ENCODE measurements around the gene FOXA1. TPM values are rescaled to one million over a fixed set of nuclear protein-coding genes. Genes with fewer than 3 reads are reported as not detected.
A peak's percentile ranks its signal among the peaks of the same experiment; 100 is the strongest.
"Not testable (repeated sequence)": the region's sequence is repeated elsewhere in the genome, so short reads cannot be mapped to it uniquely, and the experiment has no call there.

The FOXA1 gene
- total and polyA plus RNA-seq, 2 of the 4 experiments (the other 2 are of a cell fraction): 0.18 to 0.31 TPM

- intact Hi-C loops (cut with micrococcal nuclease): no loop called here
- no peak for TF ChIP-seq CEBPB (IDR thresholded peaks at IDR 0.05; ENCODE audit: low read depth, low read length)
- no peak for TF ChIP-seq NFE2L2 (IDR thresholded peaks at IDR 0.05; ENCODE audit: low read depth, low read length)
- TF ChIP-seq RAD21 (IDR thresholded peaks at IDR 0.05; ENCODE audit: low read length): no peak
- TF ChIP-seq MXI1 (IDR thresholded peaks at IDR 0.05; ENCODE audit: borderline replicate concordance, low read depth, low read length): no peak
- TF ChIP-seq POLR2A (IDR thresholded peaks at IDR 0.05; ENCODE audit: low read depth, low read length): no peak
- no peak for TF ChIP-seq SMC3 (IDR thresholded peaks at IDR 0.05; ENCODE audit: low read depth, low read length)
- H4K91ac ChIP-seq (ENCODE audit: insufficient read depth, low read depth, low read length): no peak overlapping the region
- H3K27ac ChIP-seq (ENCODE audit: insufficient read depth, low read length): no peak overlapping the region
- 0 out of 2 replicates have a peak, but pooled peaks cover 2% of the 10 kb centered on the region for H3K4me1 ChIP-seq (ENCODE audit: control insufficient read depth, insufficient read depth, low read length)
- H3K9me1 ChIP-seq (ENCODE audit: insufficient read depth, low read length): no peaks in the 10 kb centered on the region
- ATAC-seq (ENCODE audit: low read depth): no peak
- no peaks in the 10 kb centered on the region for H3K36me3 ChIP-seq (ENCODE audit: control insufficient read depth, insufficient read depth, low read length)
- no peak overlapping the region for H2BK15ac ChIP-seq (ENCODE audit: low read depth, low read length)
- WGBS, 2 experiments (ENCODE audit: extremely low coverage in 2 of 2, insufficient read length in 1 of 2): 100% methylated on average over 1 of the region's 4 CpGs; no CpG with 5 or more reads in 1 of the 2 experiments
- no peak overlapping the region for H2BK120ac ChIP-seq (ENCODE audit: low read depth, low read length)
- no TSS peak for BruUV-seq (replicated peaks)
- H3K9me3 ChIP-seq (ENCODE audit: control insufficient read depth, insufficient read depth, low read length): peaks cover 2% of the 10 kb centered on the region; the same call in 1 of the 2 replicates
- no peak overlapping the region for H4K8ac ChIP-seq (ENCODE audit: low read depth in 2 of 2, low read length in 2 of 2)
- H2AK5ac ChIP-seq (ENCODE audit: low read depth, low read length): no peak overlapping the region
- ChIA-PET POLR2A (ENCODE audit: unreplicated experiment) (no interaction called here), CTCF (no interaction called here)
- H3K4me2 ChIP-seq (ENCODE audit: low read depth, low read length): no peak overlapping the region
- in situ Hi-C loops (cut with MboI; ENCODE audit: low sequenced_read_pairs): no loop called here
- no peak overlapping the region for H2BK20ac ChIP-seq (ENCODE audit: low read depth, low read length)
- dilution Hi-C loops (cut with HindIII; ENCODE audit: low sequenced_read_pairs, unreplicated experiment): no loop called here
- no peak overlapping the region for H2BK5ac ChIP-seq (ENCODE audit: low read depth, low read length, poor library complexity, severe bottlenecking)
- no peak overlapping the region for H3K9ac ChIP-seq (ENCODE audit: low read depth, low read length)
- no peak overlapping the region for H2AK9ac ChIP-seq (replicated peaks; ENCODE audit: low read depth, low read length, poor library complexity)
- no peak for DNase-seq
- no peak overlapping the region for H3K4me3 ChIP-seq (ENCODE audit: insufficient read depth, low read depth, low read length)
- H3K27me3 ChIP-seq (ENCODE audit: control insufficient read depth, insufficient read depth, low read length): no peaks in the 10 kb centered on the region
- H3K56ac ChIP-seq (ENCODE audit: extremely low read depth, insufficient read depth, low read length): no peak overlapping the region
- H3K23ac ChIP-seq (ENCODE audit: low read depth, low read length): no peak overlapping the region
- no peaks in the 10 kb centered on the region for H3K79me1 ChIP-seq (ENCODE audit: low read depth in 1 of 2, low read length in 2 of 2)
- no peaks in the 10 kb centered on the region for H4K20me1 ChIP-seq (ENCODE audit: insufficient read depth, low read length)
- H3K18ac ChIP-seq (ENCODE audit: low read depth, low read length): peak overlapping the region; percentile 83; the same call in 1 of the 2 replicates
- no peak overlapping the region for H3K14ac ChIP-seq (replicated peaks; ENCODE audit: low read depth, low read length)
- H2AFZ ChIP-seq (replicated peaks; ENCODE audit: low read length, poor library complexity): no peak overlapping the region
- H4K5ac ChIP-seq (ENCODE audit: low read depth, low read length): no peak overlapping the region
- H3K4ac ChIP-seq (ENCODE audit: low read depth, low read length): no peak overlapping the region; the same call in 1 of the 2 replicates
Observed at GRCh38 chr14:37558740-37559139, 36.3 kb downstream of the FOXA1 start.

GRCh38 chr14:37555596-37555995 is 39.5 kb downstream of the FOXA1 start:
- BruUV-seq (replicated peaks); DNase-seq; H3K9me1 ChIP-seq (ENCODE audit: insufficient read depth, low read length); H2BK15ac ChIP-seq (ENCODE audit: low read depth, low read length); H2AK5ac ChIP-seq (ENCODE audit: low read depth, low read length); CTCF ChIA-PET; H3K4me3 ChIP-seq (ENCODE audit: insufficient read depth, low read depth, low read length); intact Hi-C loops (cut with micrococcal nuclease); H3K14ac ChIP-seq (replicated peaks; ENCODE audit: low read depth, low read length); H3K56ac ChIP-seq (ENCODE audit: extremely low read depth, insufficient read depth, low read length); H4K91ac ChIP-seq (ENCODE audit: insufficient read depth, low read depth, low read length); H3K4me1 ChIP-seq (ENCODE audit: control insufficient read depth, insufficient read depth, low read length); H2BK120ac ChIP-seq (ENCODE audit: low read depth, low read length); H3K23ac ChIP-seq (ENCODE audit: low read depth, low read length); H2BK20ac ChIP-seq (ENCODE audit: low read depth, low read length); H3K36me3 ChIP-seq (ENCODE audit: control insufficient read depth, insufficient read depth, low read length); in situ Hi-C loops (cut with MboI; ENCODE audit: low sequenced_read_pairs); H3K27me3 ChIP-seq (ENCODE audit: control insufficient read depth, insufficient read depth, low read length); ATAC-seq (ENCODE audit: low read depth); H2AK9ac ChIP-seq (replicated peaks; ENCODE audit: low read depth, low read length, poor library complexity); H3K9ac ChIP-seq (ENCODE audit: low read depth, low read length); POLR2A ChIA-PET (ENCODE audit: unreplicated experiment); H2AFZ ChIP-seq (replicated peaks; ENCODE audit: low read length, poor library complexity); H3K4ac ChIP-seq (ENCODE audit: low read depth, low read length); H2BK5ac ChIP-seq (ENCODE audit: low read depth, low read length, poor library complexity, severe bottlenecking); H3K27ac ChIP-seq (ENCODE audit: insufficient read depth, low read length); H3K79me1 ChIP-seq (ENCODE audit: low read depth in 1 of 2, low read length in 2 of 2); H3K18ac ChIP-seq (ENCODE audit: low read depth, low read length); H4K5ac ChIP-seq (ENCODE audit: low read depth, low read length); H4K20me1 ChIP-seq (ENCODE audit: insufficient read depth, low read length); dilution Hi-C loops (cut with HindIII; ENCODE audit: low sequenced_read_pairs, unreplicated experiment); H3K4me2 ChIP-seq (ENCODE audit: low read depth, low read length); H4K8ac ChIP-seq (ENCODE audit: low read depth in 2 of 2, low read length in 2 of 2); H3K9me3 ChIP-seq (ENCODE audit: control insufficient read depth, insufficient read depth, low read length): not testable (repeated sequence)
- no CpG with 5 or more reads among the region's 33 CpGs for WGBS, 2 experiments (ENCODE audit: extremely low coverage in 2 of 2, insufficient read length in 1 of 2)
